Hypothalamus (tissue), 51 donors: ENCODE results near the gene COL1A1.
A peak's percentile ranks its signal among the peaks of the same experiment; 100 is the strongest.

Experiments
- DNase-seq, 51 donors: peaks; one replicate each; lab custom pipeline; 2025; lab: John Stamatoyannopoulos, UW

Gene COL1A1

GRCh38 chr17:50146927-50147665, 54.3 kb downstream of the COL1A1 start:
- peak in 11 of 51 donors; percentile 10 to 43 (median 27) for DNase-seq

GRCh38 chr17:50146230-50146926, 55.1 kb downstream of the COL1A1 start:
- DNase-seq, result peak in 4 of 51 donors; percentile 10 to 21 (median 14)

GRCh38 chr17:50145532-50146229, 55.8 kb downstream of the COL1A1 start:
- DNase-seq, result peak in 1 of 51 donors; percentile 13

DNA sequence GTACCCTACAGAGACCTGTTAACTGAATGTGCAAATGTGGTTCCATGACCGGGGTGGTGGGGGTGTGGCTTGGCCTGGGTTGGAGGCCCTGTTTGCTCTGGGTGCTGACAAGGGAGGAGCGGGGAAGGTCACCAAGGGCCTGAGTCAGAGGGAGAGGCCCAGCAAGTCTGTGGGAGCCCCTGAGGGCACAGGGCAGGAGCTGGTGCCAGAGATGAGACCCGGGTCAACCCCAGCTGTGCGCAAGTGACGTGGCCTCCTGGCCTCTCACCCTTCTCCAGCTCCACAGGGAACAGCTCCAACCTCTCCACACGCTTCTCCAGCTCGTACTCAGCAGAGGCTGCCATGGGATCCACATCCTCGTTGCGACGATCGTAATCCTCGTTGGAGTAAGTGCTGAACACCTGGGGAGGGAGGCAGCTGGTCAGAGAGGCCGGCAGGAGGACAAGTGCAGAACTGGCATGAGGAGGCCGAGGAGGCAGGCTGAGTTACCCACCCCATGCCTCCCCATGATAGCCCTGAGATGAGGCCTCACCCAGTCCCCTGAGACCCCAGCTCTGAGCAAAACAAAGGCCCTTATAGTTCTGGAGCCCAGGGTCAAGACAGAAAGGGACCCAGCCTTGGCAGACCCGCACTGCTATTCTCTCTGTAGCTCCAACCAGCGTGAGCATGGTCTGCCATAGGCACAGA, 56.4 kb downstream of the COL1A1 start:
- DNase-seq, result no peak

DNA sequence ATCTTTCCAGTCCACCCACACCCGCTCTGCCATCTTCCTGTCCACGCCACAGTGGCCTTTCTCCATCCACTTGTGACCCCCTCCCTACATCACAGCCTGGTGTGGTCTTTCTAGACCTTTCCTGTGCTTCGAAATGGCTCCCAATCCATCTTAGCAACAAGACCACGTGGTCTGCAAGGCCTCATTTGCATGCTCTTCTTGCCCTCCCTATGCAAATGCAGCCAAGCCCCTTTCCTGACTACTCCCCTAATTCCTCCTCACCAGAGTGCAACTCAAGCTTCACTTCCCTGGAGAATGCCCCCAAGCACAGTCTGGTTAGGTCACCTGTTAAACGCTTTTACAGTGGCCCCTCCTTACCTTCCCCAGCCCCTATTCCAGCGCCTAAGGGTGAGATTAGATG, 57.1 kb downstream of the COL1A1 start:
- DNase-seq, result no peak

- no peak for DNase-seq
Measured at GRCh38 chr17:50143461-50144176, 57.8 kb downstream of the COL1A1 start.

GRCh38 chr17:50141745-50142110, 59.7 kb downstream of the COL1A1 start:
- DNase-seq, result no peak

DNA sequence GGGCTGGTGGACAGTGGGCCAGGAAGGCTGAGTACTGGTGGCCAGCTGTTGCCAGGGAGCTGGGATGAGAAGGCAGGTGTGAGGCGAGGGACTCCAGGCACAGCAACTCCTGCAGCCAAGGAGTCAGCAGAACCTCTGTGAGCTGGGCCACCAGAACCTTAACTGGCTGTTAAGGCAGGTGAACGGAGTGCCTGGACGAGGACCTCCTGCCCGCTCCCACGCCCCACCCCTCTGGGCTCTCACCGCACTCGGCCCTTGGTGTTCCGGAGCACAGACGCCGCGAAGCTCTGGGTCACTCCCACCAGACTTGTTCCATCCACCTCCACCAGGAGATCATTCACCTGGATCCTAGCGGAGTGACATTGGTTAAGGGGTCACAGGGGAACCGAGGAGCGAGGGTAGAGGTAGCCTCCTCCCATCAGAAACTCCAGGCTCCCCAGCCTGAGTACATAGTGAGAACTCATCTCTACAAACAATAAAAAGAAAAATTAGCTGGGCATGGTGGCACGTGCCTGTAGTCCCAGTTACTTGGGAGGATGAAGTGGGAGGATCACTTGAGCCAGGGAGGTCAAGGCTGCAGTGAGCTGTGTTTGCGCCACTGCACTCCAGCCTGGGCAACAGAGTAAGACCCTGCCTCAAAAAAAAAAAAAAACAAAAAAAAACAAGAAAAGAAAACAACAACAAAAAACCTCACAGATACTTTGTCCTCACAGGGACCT, 60.2 kb downstream of the COL1A1 start:
- DNase-seq, result no peak

DNA sequence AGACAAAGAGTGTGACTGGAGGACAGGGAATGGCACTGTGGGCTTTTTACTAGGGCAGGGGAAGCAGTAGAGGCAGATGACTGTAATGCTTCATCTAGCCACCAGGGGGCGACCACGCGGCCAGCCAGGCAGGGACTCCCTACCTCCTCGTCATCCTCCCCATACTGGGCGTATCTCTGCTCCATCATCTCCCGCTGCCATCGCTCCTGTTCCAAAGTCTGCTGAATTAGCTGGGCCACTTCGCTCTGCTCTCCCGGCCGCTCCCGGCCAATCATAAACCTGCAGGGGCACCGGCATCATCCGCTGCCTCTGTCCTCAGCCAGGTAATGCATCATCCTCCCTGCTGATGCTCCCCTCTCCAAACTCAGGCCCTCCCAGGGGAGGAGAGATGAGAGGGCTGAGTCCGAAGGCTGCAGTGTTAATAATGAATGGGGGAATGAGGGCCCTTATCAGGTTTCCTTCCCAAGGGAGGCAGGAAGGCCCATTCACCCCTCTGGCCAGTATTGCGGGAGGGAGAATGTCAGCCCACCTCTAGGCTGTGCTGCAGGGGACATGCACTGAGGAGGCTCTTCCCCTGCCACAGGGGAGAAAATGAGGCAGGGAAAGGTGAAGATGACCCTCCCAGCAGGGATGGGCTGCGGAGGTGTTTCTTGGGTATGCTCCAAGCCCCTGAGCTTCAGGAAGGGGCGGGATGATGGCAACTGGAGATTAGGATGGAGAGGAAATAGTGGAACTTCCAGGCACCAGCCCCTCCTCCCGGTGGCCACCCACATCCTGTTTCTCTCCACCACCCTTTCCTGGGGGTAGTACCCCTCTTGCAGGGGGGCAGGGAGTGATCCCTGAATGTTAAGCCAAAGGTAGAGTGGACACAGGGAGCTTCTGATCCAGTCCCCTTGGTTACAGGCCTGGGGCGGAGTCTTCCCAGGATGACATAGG, 61.2 kb downstream of the COL1A1 start:
- peak in 42 of 51 donors; percentile 21 to 79 (median 54) for DNase-seq

DNA sequence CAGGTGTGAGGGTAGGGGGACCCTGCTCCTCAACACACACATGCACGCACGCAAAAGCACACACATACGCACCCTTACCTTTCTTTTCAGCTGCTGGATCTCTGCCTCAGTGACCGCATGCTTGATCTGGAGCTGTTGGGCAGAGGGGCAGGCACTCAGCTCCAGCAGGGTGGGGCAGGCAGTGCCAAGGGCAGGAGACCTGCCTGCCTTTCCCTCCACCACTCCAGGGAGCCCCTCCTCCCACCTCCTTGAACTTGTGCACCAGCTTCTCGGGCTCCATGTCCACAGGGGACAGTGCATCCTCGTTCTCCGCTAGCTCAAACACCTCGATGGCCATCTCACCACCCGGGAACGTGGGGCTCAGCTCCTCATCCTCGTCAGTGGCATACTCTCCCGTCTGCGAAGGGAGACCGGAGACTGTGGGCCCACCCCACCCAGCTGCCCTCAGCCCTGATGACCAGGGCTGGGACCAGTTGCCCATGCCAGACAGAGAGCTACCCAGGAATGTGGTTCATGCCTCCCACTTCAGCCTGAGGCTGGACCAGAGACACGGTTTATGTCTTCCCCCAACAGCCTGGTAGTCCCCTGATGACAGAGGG, 62.1 kb downstream of the COL1A1 start:
- DNase-seq, result no peak

DNA sequence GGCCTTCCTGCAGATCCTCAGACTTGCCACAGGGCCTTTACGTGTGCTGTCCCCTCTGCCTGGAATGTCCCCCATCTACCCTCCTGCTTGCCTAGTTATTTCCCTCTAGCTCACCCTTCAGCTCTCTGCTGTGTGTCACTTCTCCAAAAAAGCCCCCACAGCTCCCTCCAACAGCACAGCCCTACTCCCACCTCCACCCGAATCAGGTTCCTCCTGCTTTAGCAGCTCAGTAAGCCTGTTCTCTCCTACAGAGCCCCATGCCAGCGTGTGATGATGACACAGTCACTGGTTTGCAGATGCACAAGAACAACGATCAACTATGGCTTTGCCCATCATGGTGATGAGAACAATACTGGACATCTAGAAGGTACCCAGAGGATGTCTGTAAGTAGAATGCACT, 64.4 kb downstream of the COL1A1 start:
- DNase-seq, result peak in 2 of 51 donors; percentile 26 to 46

DNA sequence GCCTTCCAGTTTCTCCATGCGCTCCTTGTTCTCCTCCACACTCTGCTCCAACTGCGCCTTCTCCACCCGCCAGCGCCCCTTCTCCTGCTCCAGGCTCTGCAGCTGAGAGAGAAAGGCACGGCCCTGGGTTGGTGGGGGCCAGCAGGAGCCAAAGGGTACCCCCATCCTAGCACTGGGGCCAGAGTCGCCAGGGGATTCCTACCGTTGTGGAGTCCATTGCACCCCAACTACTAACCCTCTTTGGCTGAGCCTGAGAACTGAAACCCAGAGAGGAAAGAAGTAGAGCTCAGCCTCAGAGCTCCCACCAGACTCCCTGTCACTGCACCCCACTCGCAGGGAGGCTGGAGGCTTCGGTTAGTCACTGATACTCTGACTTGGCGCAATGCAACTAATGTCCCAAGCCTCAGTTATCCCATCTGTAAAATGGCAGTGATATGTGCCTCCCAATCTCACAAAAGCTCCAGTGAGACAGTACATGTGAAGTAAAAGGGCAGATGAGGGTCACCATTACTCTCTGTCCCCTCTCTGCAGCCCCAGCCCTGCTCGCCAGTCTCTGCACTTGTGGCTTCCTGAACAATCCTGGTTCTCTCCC, 65.2 kb downstream of the COL1A1 start:
- DNase-seq, result no peak

GRCh38 chr17:50135316-50136095, 65.9 kb downstream of the COL1A1 start:
- DNase-seq, result no peak

DNA sequence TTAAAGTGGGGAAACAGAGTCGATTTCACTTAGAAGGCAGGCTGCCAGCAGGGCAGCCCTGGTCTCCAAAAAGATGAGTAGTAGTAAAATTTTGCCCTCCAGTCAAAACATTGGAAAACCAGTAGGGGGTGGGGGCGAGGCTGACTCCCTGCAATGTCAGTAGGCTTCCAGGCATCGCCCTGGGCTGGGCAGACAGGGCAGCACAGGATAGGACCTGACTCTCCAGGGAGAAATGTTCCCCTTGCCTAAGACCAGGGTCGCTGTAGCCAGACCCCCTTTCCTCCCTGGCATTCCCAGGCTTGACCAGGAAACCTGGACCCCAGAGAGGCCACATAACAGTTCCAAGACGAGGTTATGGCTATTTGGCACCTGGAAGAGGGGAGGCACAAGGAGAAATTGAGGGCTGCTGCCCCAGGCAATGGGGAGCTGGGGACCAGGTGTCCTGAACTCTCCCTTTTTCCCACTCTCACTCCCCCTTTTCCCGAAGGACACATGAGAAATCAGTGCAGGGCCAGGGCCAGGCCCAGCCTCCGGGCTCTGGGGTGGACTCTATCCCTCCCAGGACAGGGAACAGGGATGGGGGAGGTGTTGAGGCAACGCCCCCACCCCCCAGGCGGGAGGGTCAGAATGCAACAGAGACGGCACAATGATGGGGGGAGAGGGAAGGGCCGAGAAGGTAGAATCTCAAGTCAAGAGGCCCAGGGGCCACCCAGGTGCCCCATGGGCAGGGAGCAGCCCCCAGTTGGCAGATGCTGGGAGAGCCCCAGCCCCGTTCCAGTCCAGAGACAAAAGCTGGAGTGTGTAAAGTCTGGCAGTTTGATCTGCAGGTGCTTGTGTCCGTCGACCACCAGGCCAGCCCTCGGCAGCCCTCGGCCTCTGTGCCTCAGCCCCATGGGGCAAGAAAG, 67.0 kb downstream of the COL1A1 start:
- DNase-seq, result no peak

- DNase-seq, result no peak
Measured at GRCh38 chr17:50133769-50134099, 67.7 kb downstream of the COL1A1 start.
